Gastrocnemius medialis (tissue), 4 donors: ENCODE measurements around the gene NT5DC3. TPM values are rescaled to one million over a fixed set of nuclear protein-coding genes. Genes with fewer than 3 reads are reported as not detected.

Experiments
- ATAC-seq, 2 donors: fragments of 150-250 bp; one replicate each; pipeline ENCODE4 v1.9.1; 2016
- DNase-seq, 2 donors: peaks; one replicate each; pipeline ENCODE4 v3.0.0-alpha.2; 2019
- H3K27ac ChIP-seq, 4 donors: fragments of 200-600 bp; sonication (generic); 1 replicate in 1 of 4; 2 replicates in 3 of 4; pipeline ENCODE4 v1.5.1; 2016 to 2018; ENCODE audit warnings: mild to moderate bottlenecking in 2 of 4, moderate library complexity in 1 of 4
- H3K27me3 ChIP-seq, 3 donors: fragments of 200-600 bp; sonication (generic) in 2 of 3; 1 replicate in 1 of 3; 2 replicates in 2 of 3; pipeline versions ENCODE4 v1.5.1 to v1.6.0; 2016 to 2019; ENCODE audit warnings: mild to moderate bottlenecking in 1 of 3, moderate library complexity in 1 of 3
- H3K36me3 ChIP-seq, 2 donors: fragments of 200-600 bp; sonication (generic) in 1 of 2; one replicate each; pipeline ENCODE4 v1.5.1; 2017 to 2018
- H3K4me1 ChIP-seq, 2 donors: fragments of 200-600 bp; sonication (generic) in 1 of 2; one replicate each; pipeline ENCODE4 v1.5.1; 2016 to 2017; ENCODE audit warnings: mild to moderate bottlenecking in 2 of 2
- H3K4me3 ChIP-seq, 4 donors: fragments of 200-600 bp; sonication (generic) in 3 of 4; 1 replicate in 1 of 4; 2 replicates in 3 of 4; pipeline ENCODE4 v1.5.1; 2016 to 2019; ENCODE audit warnings: mild to moderate bottlenecking in 2 of 4
- H3K9me3 ChIP-seq, 3 donors: fragments of 200-600 bp; sonication (generic) in 2 of 3; 1 replicate in 1 of 3; 2 replicates in 2 of 3; pipeline ENCODE4 v1.5.1; 2016 to 2019
- CTCF ChIP-seq, 5 experiments: fragments of 450-650 bp in 3 of 5; fragments of 200-600 bp in 2 of 5; sonication (generic) in 2 of 5; IDR thresholded peaks in 4 of 5; conservative IDR thresholded peaks in 1 of 5; 1 replicate in 4 of 5; 2 replicates in 1 of 5; pipeline ENCODE4 v1.5.1; 2016 to 2019; ENCODE audit warnings: antibody characterized with exemption in 5 of 5, mild to moderate bottlenecking in 3 of 5, moderate library complexity in 3 of 5
- POLR2A ChIP-seq, 2 donors: fragments of 450-650 bp; IDR thresholded peaks; one replicate each; pipeline ENCODE4 v1.6.1; 2017; ENCODE audit warnings: antibody characterized with exemption in 2 of 2, mild to moderate bottlenecking in 2 of 2, moderate library complexity in 2 of 2
- in situ Hi-C, 4 donors: fragments of 200-750 bp; cut with MboI; loops; one replicate each; pipeline versions ENCODE4 v1.15.0 to v1.8.0; 2017; ENCODE audit warnings: low sequenced_read_pairs in 4 of 4
- intact Hi-C: fragments of 100-400 bp; cut with DNase I; formaldehyde crosslinking; loops from one replicate; pipeline ENCODE4 v1.15.1; 2023; ENCODE audit warnings: low total_unique reads
- total RNA-seq, 4 donors: library from RNA; depleted of rRNA; stranded (reverse); fragments of >200 nt; gene quantifications; one replicate each; pipeline versions ENCODE4 v1.1.0 to v1.2.3, GENCODE V29; 2016

NT5DC3 gene
- total RNA-seq, 4 donors from 2014 or later: 8.8 to 18.7 (median 13.9) TPM

- ATAC-seq (no peak), DNase-seq (no peak)
- intact Hi-C loops (no loop called here), in situ Hi-C loops (loop anchor here in 2 of 4 donors (10.0 kb wide), 1 partner anchor 66 kb away; no protein-coding TSS in a partner anchor)
- Histone ChIP-seq H3K4me3 (no peak overlapping the region), H3K4me1 (no peaks in the 10 kb centered on the region), H3K36me3 (no peaks in the 10 kb centered on the region), H3K27ac (no peak overlapping the region), H3K27me3 (no peaks in the 10 kb centered on the region), H3K9me3 (no peaks in the 10 kb centered on the region)
- TF ChIP-seq POLR2A (IDR thresholded peaks at IDR 0.05) (no peak), CTCF (IDR thresholded peaks at IDR 0.05 in 4 of 5, conservative IDR thresholded peaks at IDR 0.05 in 1 of 5) (no peak)
These were observed 9.4 kb upstream of the NT5DC3 start for GRCh38 chr12:103850429-103850828.

- Histone ChIP-seq H3K36me3 (no peaks in the 10 kb centered on the region), H3K4me1 (no peaks in the 10 kb centered on the region), H3K27ac (no peak overlapping the region), H3K9me3 (no peaks in the 10 kb centered on the region), H3K27me3 (no peaks in the 10 kb centered on the region), H3K4me3 (no peak overlapping the region)
- in situ Hi-C loops (no loop called here), intact Hi-C loops (no loop called here)
- no peak for ATAC-seq
- DNase-seq: no peak
- TF ChIP-seq CTCF (IDR thresholded peaks at IDR 0.05 in 4 of 5, conservative IDR thresholded peaks at IDR 0.05 in 1 of 5) (no peak), POLR2A (IDR thresholded peaks at IDR 0.05) (no peak)
These were observed 8.0 kb upstream of the NT5DC3 start for GRCh38 chr12:103848917-103849491.

GRCh38 chr12:103848143-103848542 lies 7.1 kb upstream of the NT5DC3 start:
- intact Hi-C loops: no loop called here
- Histone ChIP-seq H3K36me3 (no peaks in the 10 kb centered on the region), H3K27ac (no peak overlapping the region), H3K9me3 (no peaks in the 10 kb centered on the region), H3K27me3 (no peaks in the 10 kb centered on the region), H3K4me3 (no peak overlapping the region), H3K4me1 (no peaks in the 10 kb centered on the region)
- TF ChIP-seq POLR2A (IDR thresholded peaks at IDR 0.05) (no peak), CTCF (IDR thresholded peaks at IDR 0.05 in 4 of 5, conservative IDR thresholded peaks at IDR 0.05 in 1 of 5) (no peak)
- DNase-seq (no peak), ATAC-seq (no peak)
- in situ Hi-C loops: no loop called here

- Histone ChIP-seq H3K36me3 (no peaks in the 10 kb centered on the region), H3K27ac (no peak overlapping the region), H3K9me3 (no peaks in the 10 kb centered on the region), H3K4me1 (peaks cover 4 to 5% of the 10 kb centered on the region in 2 donors), H3K4me3 (no peak overlapping the region), H3K27me3 (no peaks in the 10 kb centered on the region)
- in situ Hi-C loops (no loop called here), intact Hi-C loops (no loop called here)
- TF ChIP-seq POLR2A (IDR thresholded peaks at IDR 0.05): no peak
- TF ChIP-seq CTCF (IDR thresholded peaks at IDR 0.05 in 4 of 5, conservative IDR thresholded peaks at IDR 0.05 in 1 of 5): no peak
- ATAC-seq: no peak
- DNase-seq: no peak
These were observed 5.4 kb upstream of the NT5DC3 start for GRCh38 chr12:103846415-103846814.

- in situ Hi-C loops (no loop called here), intact Hi-C loops (no loop called here)
- H3K27me3 ChIP-seq: no peaks in the 10 kb centered on the region
- ATAC-seq (no peak), DNase-seq (no peak)
- H3K9me3 ChIP-seq: no peaks in the 10 kb centered on the region
- no peak overlapping the region for H3K27ac ChIP-seq
- no peaks in the 10 kb centered on the region for H3K36me3 ChIP-seq
- H3K4me3 ChIP-seq: no peak overlapping the region
- TF ChIP-seq POLR2A (IDR thresholded peaks at IDR 0.05) (no peak), CTCF (IDR thresholded peaks at IDR 0.05 in 4 of 5, conservative IDR thresholded peaks at IDR 0.05 in 1 of 5) (no peak)
- peaks cover 13 to 18% of the 10 kb centered on the region in 2 donors for H3K4me1 ChIP-seq
These were observed 3.3 kb upstream of the NT5DC3 start for GRCh38 chr12:103844305-103844704.
